K562 (cell line): ENCODE measurements around the gene TMEM132D. TPM values are rescaled to one million over a fixed set of nuclear protein-coding genes. Genes with fewer than 3 reads are reported as not detected.

Experiments
- ATAC-seq: fragments of 200-7000 bp; cut with Tn5 transposase; 3 replicates; pipeline ENCODE4 v1.9.1; 2020; ENCODE audit warnings: moderate library complexity
- BruUV-seq: library from RNA; stranded (reverse); fragments of 400-500 nt; replicated peaks from 2 replicates; lab custom pipeline; 2021; lab: Mats Ljungman, UMichigan
- CTCF ChIA-PET: fragments of 300-600 bp; formaldehyde crosslinking; extraction: SDS; loops from one replicate; lab custom pipeline; 2021; ENCODE audit warnings: low intra/inter-chr PET ratio; lab: Yijun Ruan, JAX
- POLR2A ChIA-PET: fragments of 300-600, 350-650 bp; sonication (Branson Sonifier 250); formaldehyde crosslinking; extraction: SDS; loops from one replicate; lab custom pipeline; 2021; ENCODE audit warnings: antibody characterized with exemption, inconsistent platforms; lab: Yijun Ruan, JAX
- DNase-seq, 4 experiments: peaks; one replicate each; pipeline versions ENCODE4 v3.0.0 to v3.0.0-alpha.2; 2011 to 2018; ENCODE audit warnings: low spot score in 3 of 4, mixed read lengths in 3 of 4; ENCODE audit errors: extremely low read depth in 1 of 4
- FAIRE-seq: peaks from 2 replicates; lab custom pipeline; 2011; peaks lifted over from hg19 to GRCh38; lab: Jason Lieb, UNC
- H2AFZ ChIP-seq: 2 replicates; pipeline ENCODE4 v1.6.0; 2011; ENCODE audit warnings: low read depth, low read length, control low read depth, inconsistent platforms
- H3K27ac ChIP-seq: fragments of 200-600 bp; 3 replicates; pipeline ENCODE4 v1.8.0; 2011; ENCODE audit warnings: low read depth, mild to moderate bottlenecking, control low read depth, inconsistent platforms, low read length, moderate library complexity, mixed read lengths; ENCODE audit errors: extremely low read depth
- H3K27me3 ChIP-seq, 2 experiments: fragments of 300-600 bp in 1 of 2; 2 replicates in 1 of 2; 3 replicates in 1 of 2; pipeline versions ENCODE4 v1.6.0 to v1.8.0; 2011; ENCODE audit warnings: inconsistent platforms in 2 of 2, low read length in 2 of 2, mild to moderate bottlenecking in 1 of 2, mixed read lengths in 1 of 2, moderate library complexity in 1 of 2; ENCODE audit not compliant: control insufficient read depth in 2 of 2, insufficient read depth in 2 of 2
- H3K36me3 ChIP-seq: fragments of 300-600 bp; 3 replicates; pipeline ENCODE4 v1.8.0; 2011; ENCODE audit warnings: mild to moderate bottlenecking, low read length, inconsistent platforms; ENCODE audit not compliant: control insufficient read depth, insufficient read depth
- H3K4me1 ChIP-seq, 2 experiments: fragments of 200-600 bp in 1 of 2; replicated peaks in 1 of 2; 2 replicates in 1 of 2; 3 replicates in 1 of 2; pipeline versions ENCODE4 v1.5.1 to v1.8.0; 2011; ENCODE audit warnings: inconsistent platforms in 2 of 2, low read length in 2 of 2, mild to moderate bottlenecking in 1 of 2, mixed read lengths in 1 of 2, moderate library complexity in 1 of 2; ENCODE audit not compliant: control insufficient read depth in 2 of 2, insufficient read depth in 2 of 2
- H3K4me2 ChIP-seq: 2 replicates; pipeline ENCODE4 v1.6.1; 2011; ENCODE audit warnings: low read length, control low read depth, inconsistent platforms, mixed read lengths; ENCODE audit not compliant: insufficient read depth
- H3K4me3 ChIP-seq: fragments of 200-600 bp; sonication (generic), shearing (Covaris generic); 2 replicates; pipeline ENCODE4 v1.5.1; 2016; ENCODE audit warnings: control low read depth, inconsistent platforms
- H3K79me2 ChIP-seq: fragments of 200-600 bp; 3 replicates; pipeline ENCODE4 v1.8.0; 2011; ENCODE audit warnings: low read length, inconsistent platforms; ENCODE audit not compliant: control insufficient read depth, insufficient read depth
- H3K9ac ChIP-seq, 2 experiments: 2 replicates each; pipeline versions ENCODE4 v1.6.0 to v1.6.1; 2011; ENCODE audit warnings: low read depth in 2 of 2, low read length in 2 of 2, control low read depth in 1 of 2, inconsistent platforms in 1 of 2, mild to moderate bottlenecking in 1 of 2, mixed read lengths in 1 of 2; ENCODE audit not compliant: insufficient read depth in 1 of 2
- H3K9me1 ChIP-seq: one replicate; pipeline ENCODE4 v1.6.0; 2011; ENCODE audit warnings: inconsistent platforms, mild to moderate bottlenecking, low read length, moderate library complexity; ENCODE audit not compliant: control insufficient read depth, insufficient read depth
- H3K9me3 ChIP-seq: replicated peaks from 2 replicates; pipeline ENCODE4 v1.5.1; 2011; ENCODE audit warnings: low read depth, low read length, inconsistent platforms; ENCODE audit not compliant: control insufficient read depth, insufficient read depth
- H4K20me1 ChIP-seq: replicated peaks from 2 replicates; pipeline ENCODE4 v1.6.1; 2011; ENCODE audit warnings: low read length, inconsistent platforms, mixed read lengths; ENCODE audit not compliant: control insufficient read depth, insufficient read depth
- BHLHE40 ChIP-seq: IDR thresholded peaks from 2 replicates; pipeline ENCODE4 v1.6.1; 2011; ENCODE audit warnings: low read length, improper control_type of control experiment
- KLF13 ChIP-seq: fragments of 450-650 bp; IDR thresholded peaks from 2 replicates; pipeline ENCODE4 v1.6.1; 2016; ENCODE audit warnings: missing genetic modification characterization, low read depth, mild to moderate bottlenecking, missing compliant biosample characterization, moderate library complexity, borderline replicate concordance
- NR2C2 ChIP-seq, 2 experiments: fragments of 200-800 bp in 1 of 2; sonication (Bioruptor generic) in 1 of 2; sonication (generic) in 1 of 2; formaldehyde crosslinking in 1 of 2; IDR thresholded peaks; 2 replicates each; pipeline versions ENCODE4 v1.6.1 to v1.8.0; 2016 to 2022; ENCODE audit warnings: mild to moderate bottlenecking in 1 of 2, missing compliant biosample characterization in 1 of 2, missing genetic modification characterization in 1 of 2, missing genetic modification reagents in 1 of 2
- PPARD ChIP-seq: fragments of 250-450 bp; sonication (Bioruptor Pico); IDR thresholded peaks from 2 replicates; pipeline ENCODE4 v1.8.0; 2022; ENCODE audit warnings: inconsistent platforms, mild to moderate bottlenecking, moderate library complexity
- PRDM10 ChIP-seq: fragments of 450-650 bp; IDR thresholded peaks from 2 replicates; pipeline ENCODE4 v1.6.1; 2018; ENCODE audit not compliant: partially characterized antibody
- PTBP1 ChIP-seq: fragments of 200-400 bp; formaldehyde crosslinking; IDR thresholded peaks from 2 replicates; pipeline ENCODE4 v1.6.1; 2017; ENCODE audit warnings: low read depth, low read length
- SRSF9 ChIP-seq: fragments of 200-400 bp; formaldehyde crosslinking; IDR thresholded peaks from 2 replicates; pipeline ENCODE4 v1.6.1; 2017; ENCODE audit warnings: low read depth, low read length, borderline replicate concordance
- STAT5B ChIP-seq: fragments of 250-450 bp; sonication (Bioruptor Pico); IDR thresholded peaks from 2 replicates; pipeline ENCODE4 v1.8.0; 2021; ENCODE audit warnings: mild to moderate bottlenecking, inconsistent platforms
- VEZF1 ChIP-seq: fragments of 200-800 bp; sonication (Bioruptor generic); IDR thresholded peaks from 2 replicates; pipeline ENCODE4 v1.6.1; 2017; ENCODE audit warnings: missing genetic modification characterization, missing compliant biosample characterization
- YY1 ChIP-seq, 3 experiments: IDR thresholded peaks; 2 replicates each; pipeline ENCODE4 v1.6.1; 2011; ENCODE audit warnings: low read length in 2 of 3, mild to moderate bottlenecking in 2 of 3, moderate library complexity in 2 of 3, borderline replicate concordance in 1 of 3, control low read depth in 1 of 3, low read depth in 1 of 3; ENCODE audit not compliant: insufficient read depth in 3 of 3, insufficient replicate concordance in 2 of 3, control insufficient read depth in 1 of 3, insufficient read length in 1 of 3; ENCODE audit errors: extremely low read depth in 1 of 3
- ZBTB17 ChIP-seq: fragments of 450-650 bp; formaldehyde crosslinking; IDR thresholded peaks from 2 replicates; pipeline ENCODE4 v1.4.0; 2020; ENCODE audit warnings: mild to moderate bottlenecking
- ZNF174 ChIP-seq: fragments of 250-450 bp; sonication (Bioruptor Pico); IDR thresholded peaks from 2 replicates; pipeline ENCODE4 v1.4.0; 2020; ENCODE audit warnings: mild to moderate bottlenecking
- ZNF217 ChIP-seq: sonication (generic); formaldehyde crosslinking; IDR thresholded peaks from 2 replicates; pipeline ENCODE4 v1.8.0; 2022; ENCODE audit warnings: mild to moderate bottlenecking, missing genetic modification reagents
- ZNF224 ChIP-seq: sonication (generic); formaldehyde crosslinking; IDR thresholded peaks from 2 replicates; pipeline ENCODE4 v1.8.0; 2022; ENCODE audit warnings: mild to moderate bottlenecking, missing genetic modification reagents
- ZNF274 ChIP-seq: IDR thresholded peaks from 2 replicates; pipeline ENCODE4 v1.6.1; 2011; ENCODE audit warnings: low read depth, mild to moderate bottlenecking, low read length, moderate library complexity, borderline replicate concordance
- ZNF79 ChIP-seq: fragments of 250-450 bp; sonication (Bioruptor Pico); IDR thresholded peaks from 2 replicates; pipeline ENCODE4 v1.4.0; 2020; ENCODE audit warnings: low read depth, mild to moderate bottlenecking, moderate library complexity
- WGBS: fragments of 100-300 bp; shearing (Covaris generic); methylation state at CpG from one replicate; pipeline ENCODE4 v1.1.6; 2016; ENCODE audit warnings: low coverage, mixed read lengths; ENCODE audit not compliant: insufficient coverage; ENCODE audit errors: missing lambda C conversion rate; 5-methylcytosine and 5-hydroxymethylcytosine counted together
- in situ Hi-C: fragments of 300-500 bp; cut with MboI; formaldehyde crosslinking; loops from 4 replicates; pipeline ENCODE4 v1.15.0; 2018; ENCODE audit warnings: inconsistent platforms, mixed read lengths
- intact Hi-C: fragments of 100-400 bp; cut with micrococcal nuclease; formaldehyde crosslinking; loops from 2 replicates; pipeline ENCODE4 v1.14.2; 2022
- polyA plus RNA-seq, 8 experiments: library from polyadenylated mRNA; depleted of rRNA in 4 of 8; stranded (reverse) in 5 of 8; unstranded in 3 of 8; fragments of >200 nt; fragmentation: Nextera tagmentation in 2 of 8; fragmentation: Illumina TruSeq in 1 of 8; extraction: Ambion mirVana in 2 of 8; extraction: Trizol in 1 of 8; gene quantifications; 2 replicates each; pipeline versions ENCODE4 v1.2.1 to v1.2.3, GENCODE V29; 2011 to 2014; ENCODE audit warnings: inconsistent platforms in 1 of 8, missing spikeins in 1 of 8
- total RNA-seq, 7 experiments: library from RNA; depleted of rRNA in 6 of 7; stranded (reverse); fragments of >200 nt in 6 of 7; fragmentation: Illumina TruSeq in 2 of 7; extraction: Trizol in 2 of 7; gene quantifications; 2 replicates each; pipeline versions ENCODE4 v1.2.1 to v1.2.3, GENCODE V29; 2011 to 2021; ENCODE audit warnings: low replicate concordance in 1 of 7

Gene TMEM132D
- total and polyA plus RNA-seq, 9 of the 15 experiments (the other 6 are each of a cell fraction or from before 2014, with no cell fraction given), result not detected

- in situ Hi-C loops (no loop called here), intact Hi-C loops (no loop called here)
- no TSS peak for BruUV-seq
- Histone ChIP-seq H3K9me1 (no peaks in the 10 kb centered on the region), H3K4me1 (no peaks in the 10 kb centered on the region), H3K4me3 (no peak overlapping the region), H3K27ac (no peak overlapping the region), H3K4me2 (no peak overlapping the region), H3K27me3 (no peaks in the 10 kb centered on the region), H3K9me3 (no peaks in the 10 kb centered on the region), H3K9ac (no peak overlapping the region), H3K36me3 (no peaks in the 10 kb centered on the region), H3K79me2 (no peaks in the 10 kb centered on the region), H4K20me1 (no peaks in the 10 kb centered on the region), H2AFZ (no peak overlapping the region)
- DNase-seq (no peak), ATAC-seq (no peak), FAIRE-seq (no peak)
- POLR2A ChIA-PET, result no interaction called here
- 3% methylated on average over 3 of the region's 3 CpGs for WGBS
- TF ChIP-seq ZNF274, result no peak
- no peak for TF ChIP-seq YY1 (IDR thresholded peaks at IDR 0.05; ENCODE audit: borderline replicate concordance in 1 of 3, control insufficient read depth in 1 of 3, extremely low read depth in 1 of 3, insufficient read depth in 3 of 3, insufficient read length in 1 of 3, insufficient replicate concordance in 2 of 3, low read depth in 1 of 3, low read length in 2 of 3)
- TF ChIP-seq PPARD, result no peak
- no peak for TF ChIP-seq ZNF79 (CRISPR knock-in tag)
- no peak for TF ChIP-seq ZNF174 (CRISPR knock-in tag)
- no peak for TF ChIP-seq PTBP1
- no peak for TF ChIP-seq STAT5B
- no peak for TF ChIP-seq ZNF224 (CRISPR knock-in tag)
- TF ChIP-seq NR2C2 (CRISPR knock-in tag; IDR thresholded peaks at IDR 0.05), result no peak
- no peak for TF ChIP-seq NR2C2 (tag; IDR thresholded peaks at IDR 0.05)
- no peak for TF ChIP-seq KLF13 (tag)
- no peak for TF ChIP-seq ZNF217 (CRISPR knock-in tag)
- no peak for TF ChIP-seq ZBTB17
- no peak for TF ChIP-seq VEZF1 (CRISPR knock-in tag)
- no peak for TF ChIP-seq BHLHE40
- no peak for TF ChIP-seq PRDM10
- no peak for TF ChIP-seq SRSF9
- CTCF ChIA-PET, result no interaction called here
Observed at GRCh38 chr12:129538137-129538536, 365.7 kb downstream of the TMEM132D start.
